HEK293 (cell line): ENCODE measurements around the gene SLC9A9.

ENCODE experiments used
- CTCF ChIA-PET: fragments of 350-600 bp; formaldehyde crosslinking; extraction: SDS; loops from one replicate; lab custom pipeline; 2021; ENCODE audit warnings: antibody characterized with exemption; lab: Yijun Ruan, JAX
- POLR2A ChIA-PET: fragments of 300-600 bp; formaldehyde crosslinking; extraction: SDS; loops from one replicate; lab custom pipeline; 2020; ENCODE audit warnings: antibody characterized with exemption, inconsistent platforms; lab: Yijun Ruan, JAX
- H3K27ac ChIP-seq: fragments of 200-500 bp; sonication (Bioruptor generic); 2 replicates; pipeline ENCODE4 v1.5.1; 2014; ENCODE audit warnings: low read depth, low read length, control low read depth, inconsistent platforms; ENCODE audit errors: extremely low read depth
- H3K36me3 ChIP-seq, 2 experiments: fragments of 200-500 bp in 1 of 2; sonication (Bioruptor generic) in 1 of 2; 1 replicate in 1 of 2; 2 replicates in 1 of 2; pipeline ENCODE4 v1.5.1; 2014 to 2017; ENCODE audit warnings: inconsistent platforms in 2 of 2, low read length in 2 of 2; ENCODE audit not compliant: control insufficient read depth in 2 of 2, insufficient read depth in 1 of 2
- H3K4me1 ChIP-seq: fragments of 200-500 bp; sonication (Bioruptor generic); 2 replicates; pipeline ENCODE4 v1.5.1; 2014; ENCODE audit warnings: mild to moderate bottlenecking, low read length, inconsistent platforms; ENCODE audit not compliant: control insufficient read depth, insufficient read depth
- H3K4me3 ChIP-seq: 2 replicates; pipeline ENCODE4 v1.5.1; 2011; ENCODE audit warnings: low read depth, mild to moderate bottlenecking, control low read depth, low read length, moderate library complexity
- H3K9me3 ChIP-seq: fragments of 200-500 bp; sonication (Bioruptor generic); 2 replicates; pipeline ENCODE4 v1.5.1; 2014; ENCODE audit warnings: low read depth, low read length, inconsistent platforms; ENCODE audit not compliant: control insufficient read depth, insufficient read depth
- PRDM4 ChIP-seq: fragments of 450-650 bp; formaldehyde crosslinking; IDR thresholded peaks from 2 replicates; pipeline ENCODE4 v1.5.1; 2017; ENCODE audit warnings: missing biosample characterization, missing genetic modification characterization
- PRDM6 ChIP-seq: fragments of 450-650 bp; formaldehyde crosslinking; IDR thresholded peaks from 2 replicates; pipeline ENCODE4 v1.5.1; 2017; ENCODE audit warnings: missing biosample characterization, missing genetic modification characterization
- ZBTB21 ChIP-seq: fragments of 450-650 bp; formaldehyde crosslinking; IDR thresholded peaks from 2 replicates; pipeline ENCODE4 v1.5.1; 2017; ENCODE audit warnings: missing biosample characterization, missing genetic modification characterization
- ZFP3 ChIP-seq: fragments of 450-650 bp; formaldehyde crosslinking; IDR thresholded peaks from 2 replicates; pipeline ENCODE4 v1.5.1; 2016; ENCODE audit warnings: low read depth, missing biosample characterization, missing genetic modification characterization
- ZNF112 ChIP-seq: fragments of 450-650 bp; formaldehyde crosslinking; IDR thresholded peaks from 2 replicates; pipeline ENCODE4 v1.5.0; 2017; ENCODE audit warnings: missing biosample characterization, missing genetic modification characterization
- ZNF221 ChIP-seq: fragments of 450-650 bp; formaldehyde crosslinking; IDR thresholded peaks from 2 replicates; pipeline ENCODE4 v1.5.1; 2017; ENCODE audit warnings: missing biosample characterization, missing genetic modification characterization, borderline replicate concordance
- ZNF311 ChIP-seq: fragments of 450-650 bp; formaldehyde crosslinking; IDR thresholded peaks from 2 replicates; pipeline ENCODE4 v1.5.1; 2017; ENCODE audit warnings: missing biosample characterization, missing genetic modification characterization, borderline replicate concordance
- ZNF341 ChIP-seq: fragments of 450-650 bp; formaldehyde crosslinking; IDR thresholded peaks from 2 replicates; pipeline ENCODE4; 2016; ENCODE audit warnings: low read depth, missing biosample characterization, missing genetic modification characterization
- ZNF391 ChIP-seq: fragments of 450-650 bp; formaldehyde crosslinking; IDR thresholded peaks from 2 replicates; pipeline ENCODE4 v1.5.1; 2016; ENCODE audit warnings: low read depth, missing biosample characterization, missing genetic modification characterization, borderline replicate concordance
- ZNF530 ChIP-seq: fragments of 450-650 bp; formaldehyde crosslinking; IDR thresholded peaks from 2 replicates; pipeline ENCODE4 v1.5.1; 2016; ENCODE audit warnings: low read depth, missing biosample characterization, missing genetic modification characterization
- ZNF654 ChIP-seq: fragments of 450-650 bp; formaldehyde crosslinking; IDR thresholded peaks from 2 replicates; pipeline ENCODE4 v1.5.1; 2016; ENCODE audit warnings: low read depth, missing biosample characterization, missing genetic modification characterization
- ZNF660 ChIP-seq: fragments of 450-650 bp; IDR thresholded peaks from 2 replicates; pipeline ENCODE4 v1.5.1; 2018; ENCODE audit warnings: missing biosample characterization, mild to moderate bottlenecking, missing genetic modification characterization
- ZNF664 ChIP-seq: fragments of 450-650 bp; formaldehyde crosslinking; IDR thresholded peaks from 2 replicates; pipeline ENCODE4 v1.5.1; 2016; ENCODE audit warnings: missing biosample characterization, missing genetic modification characterization
- ZNF677 ChIP-seq: fragments of 450-650 bp; IDR thresholded peaks from 2 replicates; pipeline ENCODE4 v1.5.0; 2018; ENCODE audit warnings: missing biosample characterization, mild to moderate bottlenecking, missing genetic modification characterization, moderate library complexity
- ZNF747 ChIP-seq: fragments of 450-650 bp; formaldehyde crosslinking; IDR thresholded peaks from 2 replicates; pipeline ENCODE4 v1.5.1; 2016; ENCODE audit warnings: missing biosample characterization, missing genetic modification characterization
- ZNF76 ChIP-seq: fragments of 450-650 bp; formaldehyde crosslinking; IDR thresholded peaks from 2 replicates; pipeline ENCODE4; 2016; ENCODE audit warnings: low read depth, missing biosample characterization, missing genetic modification characterization, borderline replicate concordance
- TF ChIP-seq, protein P1 (sequence below): fragments of 450-650 bp; formaldehyde crosslinking; IDR thresholded peaks from 2 replicates; pipeline ENCODE4 v1.5.1; 2016; ENCODE audit warnings: missing biosample characterization, missing genetic modification characterization

Gene SLC9A9

DNA sequence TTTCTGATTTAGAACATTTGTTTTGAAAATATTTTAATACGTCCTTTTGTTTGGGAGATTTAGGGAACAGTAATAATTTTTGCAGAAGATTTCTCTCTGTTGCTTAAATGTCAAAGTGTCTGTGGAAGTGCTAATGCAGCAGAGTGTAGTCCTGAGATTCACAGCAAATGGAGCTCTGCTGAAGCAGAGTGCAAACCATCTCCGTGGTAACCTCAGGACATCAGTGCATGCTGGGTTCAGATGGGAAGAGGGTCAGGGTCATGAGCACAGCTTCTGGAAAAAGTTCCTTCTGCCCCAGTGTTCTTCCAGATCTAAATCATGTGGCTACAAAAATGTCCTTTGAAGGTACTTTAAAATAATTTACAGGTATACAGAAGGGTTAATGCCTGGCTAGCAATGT, 39.9 kb upstream of the SLC9A9 start (continued):
- no peak for TF ChIP-seq ZNF747 (tag by site-specific recombination)
- TF ChIP-seq ZNF677 (tag by site-specific recombination) = no peak
- TF ChIP-seq, protein P1, sequence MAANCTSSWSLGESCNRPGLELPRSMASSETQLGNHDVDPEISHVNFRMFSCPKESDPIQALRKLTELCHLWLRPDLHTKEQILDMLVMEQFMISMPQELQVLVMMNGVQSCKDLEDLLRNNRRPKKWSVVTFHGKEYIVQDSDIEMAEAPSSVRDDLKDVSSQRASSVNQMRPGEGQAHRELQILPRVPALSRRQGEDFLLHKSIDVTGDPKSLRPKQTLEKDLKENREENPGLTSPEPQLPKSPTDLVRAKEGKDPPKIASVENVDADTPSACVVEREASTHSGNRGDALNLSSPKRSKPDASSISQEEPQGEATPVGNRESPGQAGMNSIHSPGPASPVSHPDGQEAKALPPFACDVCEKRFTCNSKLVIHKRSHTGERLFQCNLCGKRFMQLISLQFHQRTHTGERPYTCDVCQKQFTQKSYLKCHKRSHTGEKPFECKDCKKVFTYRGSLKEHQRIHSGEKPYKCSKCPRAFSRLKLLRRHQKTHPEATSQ (tag by site-specific recombination) = no peak
- TF ChIP-seq ZFP3 (tag by site-specific recombination) = no peak
- no peak for TF ChIP-seq ZNF391 (tag by site-specific recombination)
- no peak for TF ChIP-seq PRDM4

- H3K9me3 ChIP-seq = no peaks in the 10 kb centered on the region
- TF ChIP-seq ZNF660 (tag by site-specific recombination) (no peak), ZNF311 (no peak), ZNF76 (tag by site-specific recombination) (no peak), ZNF530 (tag by site-specific recombination) (no peak), ZBTB21 (no peak), PRDM6 (tag by site-specific recombination) (no peak), ZNF664 (no peak), ZNF654 (tag by site-specific recombination) (peak; percentile 41)
- H3K36me3 ChIP-seq = no peaks in the 10 kb centered on the region
- H3K4me1 ChIP-seq = no peaks in the 10 kb centered on the region
- no peak overlapping the region for H3K27ac ChIP-seq
- no peak overlapping the region for H3K4me3 ChIP-seq
- ChIA-PET POLR2A (no interaction called here), CTCF (interaction anchor here (0.6 to 1.5 kb wide), 6 partner anchors 9 to 260 kb away, joined by 3 to 6 read pairs (median 3); no protein-coding TSS in a partner anchor)
Observed at GRCh38 chr3:143885780-143886427, 37.6 kb upstream of the SLC9A9 start.

- Histone ChIP-seq H3K27ac (no peak overlapping the region), H3K4me1 (no peaks in the 10 kb centered on the region), H3K9me3 (no peaks in the 10 kb centered on the region), H3K4me3 (no peak overlapping the region), H3K36me3 (no peaks in the 10 kb centered on the region)
- ChIA-PET POLR2A (no interaction called here), CTCF (interaction anchor here (0.5 to 1.5 kb wide), 8 partner anchors 9 to 568 kb away, joined by 3 to 6 read pairs (median 3); no protein-coding TSS in a partner anchor)
- TF ChIP-seq ZNF221 (tag by site-specific recombination) = no peak
- TF ChIP-seq ZNF76 (tag by site-specific recombination) = no peak
- TF ChIP-seq ZNF112 (tag by site-specific recombination) = no peak
- no peak for TF ChIP-seq ZNF341 (tag by site-specific recombination)
Observed at GRCh38 chr3:143884861-143885260, 36.6 kb upstream of the SLC9A9 start.
